Ramos (cell line): Measurements from ENCODE around the gene C2orf49.

Experiments
- in situ Hi-C: fragments of 300-500 bp; cut with MboI; formaldehyde crosslinking; loops from one replicate; pipeline ENCODE4 v1.14.3; 2022; ENCODE audit warnings: low sequenced_read_pairs; ENCODE audit not compliant: unreplicated experiment

C2orf49 gene

DNA sequence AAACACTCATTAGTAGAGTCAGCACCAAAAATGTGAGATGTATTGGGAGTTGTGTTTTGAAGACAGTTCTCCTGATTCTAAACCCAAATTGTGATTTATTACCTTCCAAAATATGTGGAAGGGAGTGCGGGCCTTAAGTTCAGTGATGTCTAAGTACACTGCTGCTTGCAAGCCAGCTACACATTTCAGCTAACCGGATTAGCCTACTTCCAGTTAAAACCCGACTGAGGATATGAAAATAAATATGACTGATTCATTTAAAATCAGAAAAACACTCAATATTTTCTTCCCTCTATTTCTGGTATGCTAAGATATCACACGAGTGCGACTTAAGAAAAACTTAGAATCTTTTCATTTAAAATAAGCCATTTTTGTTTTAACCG is 60.6 kb downstream of the C2orf49 start:
- in situ Hi-C loops = no loop called here

DNA sequence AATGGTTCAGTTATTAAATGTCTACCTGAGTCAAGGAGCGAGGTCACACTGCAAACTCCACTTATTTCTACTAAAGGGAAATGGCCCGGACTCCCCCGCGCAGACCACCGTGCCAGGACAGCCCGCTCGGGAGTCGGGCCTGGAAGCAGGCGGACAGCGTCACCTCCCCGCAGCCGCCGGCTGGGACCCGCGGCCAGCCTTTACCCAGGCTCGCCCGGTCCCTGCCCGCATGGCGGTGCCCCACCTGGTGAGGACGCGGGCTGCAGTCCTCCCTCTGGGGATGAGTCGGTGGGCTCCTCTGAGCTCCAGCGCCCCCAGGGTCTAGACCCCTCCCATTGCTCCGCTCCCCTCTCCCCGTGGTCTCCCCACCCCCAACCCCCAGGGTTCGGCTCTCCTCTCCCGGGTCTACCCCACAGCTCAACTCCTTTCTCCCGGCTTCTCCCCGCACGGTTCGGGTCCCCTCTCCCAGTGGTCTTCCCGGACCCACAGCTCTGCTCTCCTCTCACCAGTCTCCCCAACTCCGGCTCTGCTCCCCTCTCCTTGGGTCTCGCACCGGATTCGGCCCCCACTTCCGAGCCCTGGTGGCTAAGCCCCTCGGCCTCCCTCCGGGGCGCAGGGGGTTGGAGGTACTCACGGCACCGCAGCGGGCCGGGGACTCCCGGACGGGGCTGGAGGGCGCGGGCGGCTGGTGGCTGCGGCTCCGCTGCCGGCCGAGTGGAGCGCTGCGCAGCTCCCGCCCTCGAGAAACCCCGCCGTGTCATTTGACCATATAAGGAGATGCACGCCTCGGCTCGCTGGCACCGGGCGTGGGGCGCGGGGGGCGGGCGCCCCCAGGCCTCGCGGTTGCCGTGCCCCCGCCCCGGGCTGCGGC is 61.2 kb downstream of the C2orf49 start, which contains the start of gene FHL2:
FHL2 (minus strand) TSS at position 716 of the 871 bp plus-strand sequence. CDS start 12,535 bp downstream, outside the sequence.
- in situ Hi-C loops = no loop called here
